Activated naive CD4-positive, alpha-beta T cell treated with anti-CD3 and anti-CD28 coated beads, Interleukin-2, amount 10 ng/mL, durations not matched to agents 7 days and 5 days (primary cell): ENCODE measurements around the gene ROR1.
"Not testable (repeated sequence)": the region's sequence is repeated elsewhere in the genome, so short reads cannot be mapped to it uniquely, and the experiment has no call there.

Experiments used
- CTCF ChIA-PET: fragments of 350-600 bp; sonication (Branson Sonifier 250); formaldehyde crosslinking; loops from one replicate; lab custom pipeline; 2021; ENCODE audit warnings: antibody characterized with exemption; lab: Charles Lee
- DNase-seq: peaks from one replicate; pipeline ENCODE4 v3.0.0-alpha.2; 2020
- H3K27ac Mint-ChIP-seq: one replicate; pipeline ENCODE4 v1.8.0; 2021; ENCODE audit warnings: mild to moderate bottlenecking, moderate library complexity, mixed read lengths
- H3K27me3 Mint-ChIP-seq: one replicate; pipeline ENCODE4 v1.8.0; 2021; ENCODE audit warnings: mild to moderate bottlenecking, mixed read lengths
- H3K36me3 Mint-ChIP-seq: one replicate; pipeline ENCODE4 v1.8.0; 2021; ENCODE audit warnings: mixed read lengths
- H3K4me1 Mint-ChIP-seq: one replicate; pipeline ENCODE4 v1.8.0; 2021; ENCODE audit warnings: mixed read lengths
- H3K4me3 Mint-ChIP-seq: one replicate; pipeline ENCODE4 v1.8.0; 2021; ENCODE audit warnings: mild to moderate bottlenecking, moderate library complexity, mixed read lengths
- H3K9me3 Mint-ChIP-seq: one replicate; pipeline ENCODE4 v1.8.0; 2021; ENCODE audit warnings: mixed read lengths

Gene ROR1

GRCh38 chr1:63813829-63814277, 40.0 kb downstream of the ROR1 start:
- Mint-ChIP-seq H3K27ac (no peak overlapping the region), H3K4me1 (no peaks in the 10 kb centered on the region), H3K9me3 (no peaks in the 10 kb centered on the region), H3K4me3 (no peak overlapping the region), H3K36me3 (no peaks in the 10 kb centered on the region), H3K27me3 (peaks cover 4% of the 10 kb centered on the region)
- CTCF ChIA-PET = no interaction called here
- no peak for DNase-seq

GRCh38 chr1:63816217-63816815, 42.5 kb downstream of the ROR1 start:
- H3K27me3 Mint-ChIP-seq, DNase-seq, H3K9me3 Mint-ChIP-seq, H3K4me3 Mint-ChIP-seq, CTCF ChIA-PET, H3K27ac Mint-ChIP-seq, H3K36me3 Mint-ChIP-seq, H3K4me1 Mint-ChIP-seq: not testable (repeated sequence)

GRCh38 chr1:63817152-63817667, 43.4 kb downstream of the ROR1 start:
- Mint-ChIP-seq H3K36me3 (no peaks in the 10 kb centered on the region), H3K4me1 (no peaks in the 10 kb centered on the region), H3K9me3 (no peaks in the 10 kb centered on the region), H3K27ac (no peak overlapping the region), H3K4me3 (no peak overlapping the region), H3K27me3 (peaks cover 4% of the 10 kb centered on the region)
- no peak for DNase-seq
- CTCF ChIA-PET = no interaction called here

- CTCF ChIA-PET = no interaction called here
- Mint-ChIP-seq H3K27ac (no peak overlapping the region), H3K4me3 (no peak overlapping the region), H3K36me3 (no peaks in the 10 kb centered on the region), H3K4me1 (no peaks in the 10 kb centered on the region), H3K27me3 (peaks cover 4% of the 10 kb centered on the region), H3K9me3 (no peaks in the 10 kb centered on the region)
- no peak for DNase-seq
Measured at GRCh38 chr1:63817700-63818099, 43.9 kb downstream of the ROR1 start.

- no peak for DNase-seq
- Mint-ChIP-seq H3K36me3 (no peaks in the 10 kb centered on the region), H3K27ac (no peak overlapping the region), H3K4me3 (no peak overlapping the region), H3K4me1 (no peaks in the 10 kb centered on the region), H3K27me3 (peaks cover 4% of the 10 kb centered on the region), H3K9me3 (no peaks in the 10 kb centered on the region)
- CTCF ChIA-PET = no interaction called here
Measured at GRCh38 chr1:63818567-63819325, 44.9 kb downstream of the ROR1 start.

- Mint-ChIP-seq H3K27me3 (peaks cover 4% of the 10 kb centered on the region), H3K9me3 (no peaks in the 10 kb centered on the region)
- CTCF ChIA-PET = no interaction called here
Measured at GRCh38 chr1:63819795-63820194, 46.0 kb downstream of the ROR1 start.

GRCh38 chr1:63821091-63822005, 47.5 kb downstream of the ROR1 start:
- Mint-ChIP-seq H3K9me3 (no peaks in the 10 kb centered on the region), H3K27ac (no peak overlapping the region), H3K4me1 (no peaks in the 10 kb centered on the region), H3K27me3 (peaks cover 4% of the 10 kb centered on the region), H3K4me3 (no peak overlapping the region), H3K36me3 (no peaks in the 10 kb centered on the region)
- DNase-seq = no peak
- CTCF ChIA-PET = no interaction called here

More at GRCh38 chr1:63819795-63820194, 46.0 kb downstream of the ROR1 start:
- H3K4me3 Mint-ChIP-seq = no peak overlapping the region
- no peaks in the 10 kb centered on the region for H3K4me1 Mint-ChIP-seq
- no peaks in the 10 kb centered on the region for H3K36me3 Mint-ChIP-seq
- DNase-seq = no peak
- no peak overlapping the region for H3K27ac Mint-ChIP-seq

- H3K36me3 Mint-ChIP-seq = no peaks in the 10 kb centered on the region
- H3K27me3 Mint-ChIP-seq = peaks cover 2% of the 10 kb centered on the region
- H3K4me3 Mint-ChIP-seq = no peak overlapping the region
- H3K27ac Mint-ChIP-seq = no peak overlapping the region
- no peaks in the 10 kb centered on the region for H3K4me1 Mint-ChIP-seq
- CTCF ChIA-PET = no interaction called here
- no peaks in the 10 kb centered on the region for H3K9me3 Mint-ChIP-seq
- DNase-seq = no peak
Measured at GRCh38 chr1:63822540-63822939, 48.7 kb downstream of the ROR1 start.

- CTCF ChIA-PET = no interaction called here
- H3K9me3 Mint-ChIP-seq = no peaks in the 10 kb centered on the region
- H3K27me3 Mint-ChIP-seq = no peaks in the 10 kb centered on the region
- H3K36me3 Mint-ChIP-seq = no peaks in the 10 kb centered on the region
- H3K4me1 Mint-ChIP-seq = no peaks in the 10 kb centered on the region
- no peak overlapping the region for H3K4me3 Mint-ChIP-seq
- no peak for DNase-seq
- H3K27ac Mint-ChIP-seq = no peak overlapping the region
Measured at GRCh38 chr1:63824451-63824850, 50.6 kb downstream of the ROR1 start.

- Mint-ChIP-seq H3K9me3 (no peaks in the 10 kb centered on the region), H3K27me3 (no peaks in the 10 kb centered on the region), H3K4me1 (no peaks in the 10 kb centered on the region), H3K4me3 (no peak overlapping the region), H3K27ac (no peak overlapping the region), H3K36me3 (no peaks in the 10 kb centered on the region)
- no peak for DNase-seq
- CTCF ChIA-PET = no interaction called here
Measured at GRCh38 chr1:63825111-63825510, 51.3 kb downstream of the ROR1 start.

- CTCF ChIA-PET, H3K4me3 Mint-ChIP-seq, H3K27ac Mint-ChIP-seq, H3K36me3 Mint-ChIP-seq, DNase-seq, H3K4me1 Mint-ChIP-seq, H3K27me3 Mint-ChIP-seq, H3K9me3 Mint-ChIP-seq: not testable (repeated sequence)
Measured at GRCh38 chr1:63826246-63826861, 52.5 kb downstream of the ROR1 start.

- Mint-ChIP-seq H3K4me3 (no peak overlapping the region), H3K36me3 (no peaks in the 10 kb centered on the region), H3K27me3 (no peaks in the 10 kb centered on the region), H3K4me1 (no peaks in the 10 kb centered on the region), H3K9me3 (no peaks in the 10 kb centered on the region), H3K27ac (no peak overlapping the region)
- CTCF ChIA-PET = no interaction called here
- no peak for DNase-seq
Measured at GRCh38 chr1:63827411-63828321, 53.8 kb downstream of the ROR1 start.

GRCh38 chr1:63828322-63829044, 54.7 kb downstream of the ROR1 start:
- H3K4me1 Mint-ChIP-seq = no peaks in the 10 kb centered on the region
- peaks cover 6% of the 10 kb centered on the region for H3K27me3 Mint-ChIP-seq
- DNase-seq = no peak
- no peak overlapping the region for H3K4me3 Mint-ChIP-seq
- H3K36me3 Mint-ChIP-seq = no peaks in the 10 kb centered on the region
- CTCF ChIA-PET = no interaction called here
- H3K27ac Mint-ChIP-seq = no peak overlapping the region
- no peaks in the 10 kb centered on the region for H3K9me3 Mint-ChIP-seq
